Omental fat pad (tissue), 4 donors: ENCODE measurements around the gene TBC1D5. TPM values are rescaled to one million over a fixed set of nuclear protein-coding genes. Genes with fewer than 3 reads are reported as not detected.

Experiments
- ATAC-seq: fragments of 150-250 bp; one replicate; pipeline ENCODE4 v1.9.1; 2016; ENCODE audit warnings: mild to moderate bottlenecking, moderate library complexity; ENCODE audit not compliant: low FRiP score
- DNase-seq: peaks from one replicate; pipeline ENCODE4 v3.0.0-alpha.2; 2019; ENCODE audit warnings: low spot score
- CTCF ChIP-seq, 3 donors: fragments of 450-650 bp; IDR thresholded peaks; one replicate each; pipeline ENCODE4 v1.5.1; 2016 to 2017; ENCODE audit warnings: antibody characterized with exemption in 3 of 3, mild to moderate bottlenecking in 3 of 3, moderate library complexity in 2 of 3
- total RNA-seq, 4 donors: library from RNA; depleted of rRNA; stranded (reverse); fragments of >200 nt; gene quantifications; one replicate each; pipeline ENCODE4 v1.1.0, GENCODE V29; 2016

TBC1D5 gene
- total RNA-seq, 4 donors from 2014 or later, result 56.8 to 92.5 (median 74.8) TPM

GRCh38 chr3:17258823-17259436 is 483.5 kb downstream of the TBC1D5 start:
- ATAC-seq, result no peak
- TF ChIP-seq CTCF (IDR thresholded peaks at IDR 0.05), result peak in 1 of 3 donors; percentile 15

GRCh38 chr3:17257269-17257668 is 485.2 kb downstream of the TBC1D5 start:
- ATAC-seq (no peak), DNase-seq (no peak)
- TF ChIP-seq CTCF (IDR thresholded peaks at IDR 0.05), result no peak

More at GRCh38 chr3:17258823-17259436, 483.5 kb downstream of the TBC1D5 start:
- DNase-seq, result no peak

- no peak for TF ChIP-seq CTCF (IDR thresholded peaks at IDR 0.05)
These were observed 498.8 kb downstream of the TBC1D5 start for GRCh38 chr3:17243621-17244020.

GRCh38 chr3:17239417-17239816 is 503.0 kb downstream of the TBC1D5 start:
- TF ChIP-seq CTCF (IDR thresholded peaks at IDR 0.05), result no peak
- DNase-seq (no peak), ATAC-seq (no peak)

More at GRCh38 chr3:17243621-17244020, 498.8 kb downstream of the TBC1D5 start:
- no peak for ATAC-seq
- no peak for DNase-seq

GRCh38 chr3:17238023-17238422 is 504.4 kb downstream of the TBC1D5 start:
- ATAC-seq, result no peak
- no peak for TF ChIP-seq CTCF (IDR thresholded peaks at IDR 0.05)
- DNase-seq, result no peak

GRCh38 chr3:17235310-17235709 is 507.1 kb downstream of the TBC1D5 start:
- no peak for TF ChIP-seq CTCF (IDR thresholded peaks at IDR 0.05)
- DNase-seq (no peak), ATAC-seq (no peak)

- DNase-seq (no peak), ATAC-seq (no peak)
- TF ChIP-seq CTCF (IDR thresholded peaks at IDR 0.05), result no peak
These were observed 508.0 kb downstream of the TBC1D5 start for GRCh38 chr3:17234382-17234781.
